KMS-11 (cell line): Measurements from ENCODE around the gene HOXB3.

Experiments
- H2AFZ ChIP-seq: fragments of 200-600 bp; sonication (generic); 2 replicates; pipeline ENCODE4 v1.6.1; 2016; ENCODE audit warnings: antibody characterized with exemption, mixed run types, low read depth
- H3K27ac ChIP-seq: fragments of 200-600 bp; sonication (generic); 2 replicates; pipeline ENCODE4 v1.6.1; 2016; ENCODE audit warnings: mild to moderate bottlenecking, mixed run types
- H3K27me3 ChIP-seq: fragments of 200-600 bp; sonication (generic); 2 replicates; pipeline ENCODE4 v1.6.1; 2017; ENCODE audit warnings: mild to moderate bottlenecking, low read depth, mixed run types, moderate library complexity; ENCODE audit not compliant: insufficient read depth
- H3K36me3 ChIP-seq: fragments of 200-600 bp; sonication (generic); 2 replicates; pipeline ENCODE4 v1.6.1; 2017; ENCODE audit warnings: mild to moderate bottlenecking, mixed run types; ENCODE audit not compliant: insufficient read depth
- H3K4me1 ChIP-seq: fragments of 200-600 bp; sonication (generic); 2 replicates; pipeline ENCODE4 v1.6.1; 2016; ENCODE audit warnings: mild to moderate bottlenecking, low read depth, mixed run types; ENCODE audit not compliant: poor library complexity, severe bottlenecking
- H3K4me2 ChIP-seq: fragments of 200-600 bp; sonication (generic); 2 replicates; pipeline ENCODE4 v1.7.0; 2016; ENCODE audit warnings: mild to moderate bottlenecking, mixed run types
- H3K4me3 ChIP-seq: fragments of 200-600 bp; sonication (generic); IDR thresholded peaks from 2 replicates; pipeline ENCODE4 v1.6.1; 2017; ENCODE audit warnings: low read depth, low read length, mixed read lengths; ENCODE audit not compliant: insufficient read depth
- H3K79me2 ChIP-seq: fragments of 200-600 bp; sonication (generic); 2 replicates; pipeline ENCODE4 v1.6.1; 2016; ENCODE audit warnings: low read depth, mixed run types; ENCODE audit not compliant: insufficient read depth
- H3K9ac ChIP-seq: fragments of 200-600 bp; sonication (generic); 2 replicates; pipeline ENCODE4 v1.6.1; 2016; ENCODE audit warnings: mild to moderate bottlenecking, mixed run types
- H4K20me1 ChIP-seq: fragments of 200-600 bp; sonication (generic); 2 replicates; pipeline ENCODE4 v1.6.1; 2016; ENCODE audit warnings: mild to moderate bottlenecking, mixed run types; ENCODE audit not compliant: insufficient read depth
- CTCF ChIP-seq: fragments of 200-600 bp; sonication (generic); conservative IDR thresholded peaks from 2 replicates; pipeline ENCODE4 v1.6.1; 2017; ENCODE audit warnings: low read depth, mild to moderate bottlenecking, antibody characterized with exemption, low read length, moderate library complexity, mixed read lengths

The HOXB3 gene

GRCh38 chr17:48592577-48592976 lies 2.5 kb upstream of the HOXB3 start:
- no peaks in the 10 kb centered on the region for H3K79me2 ChIP-seq

GRCh38 chr17:48592057-48592514 lies 2.0 kb upstream of the HOXB3 start:
- Histone ChIP-seq H4K20me1 (no peaks in the 10 kb centered on the region), H3K36me3 (no peaks in the 10 kb centered on the region), H3K79me2 (no peaks in the 10 kb centered on the region), H3K4me1 (peaks cover 5% of the 10 kb centered on the region), H3K27ac (no peak overlapping the region), H2AFZ (no peak overlapping the region), H3K27me3 (peaks cover 7% of the 10 kb centered on the region), H3K4me3 (no peak overlapping the region), H3K9ac (no peak overlapping the region), H3K4me2 (no peak overlapping the region)
- no peak for TF ChIP-seq CTCF

More at GRCh38 chr17:48592577-48592976, 2.5 kb upstream of the HOXB3 start:
- Histone ChIP-seq H4K20me1 (no peaks in the 10 kb centered on the region), H3K27me3 (peaks cover 10% of the 10 kb centered on the region), H3K9ac (no peak overlapping the region), H3K4me3 (no peak overlapping the region), H3K4me2 (no peak overlapping the region), H2AFZ (no peak overlapping the region), H3K36me3 (no peaks in the 10 kb centered on the region), H3K27ac (no peak overlapping the region), H3K4me1 (peaks cover 5% of the 10 kb centered on the region)
- TF ChIP-seq CTCF = no peak

GRCh38 chr17:48591255-48592056 lies 1.4 kb upstream of the HOXB3 start:
- H3K9ac ChIP-seq = no peak overlapping the region
- TF ChIP-seq CTCF = no peak
- no peak overlapping the region for H2AFZ ChIP-seq
- H3K79me2 ChIP-seq = no peaks in the 10 kb centered on the region
- H3K4me2 ChIP-seq = no peak overlapping the region
- no peaks in the 10 kb centered on the region for H3K36me3 ChIP-seq
- no peaks in the 10 kb centered on the region for H4K20me1 ChIP-seq
- peaks cover 5% of the 10 kb centered on the region for H3K4me1 ChIP-seq
- H3K27me3 ChIP-seq = peaks cover 6% of the 10 kb centered on the region
- H3K27ac ChIP-seq = no peak overlapping the region
- no peak overlapping the region for H3K4me3 ChIP-seq

- no peak for TF ChIP-seq CTCF
- Histone ChIP-seq H3K36me3 (no peaks in the 10 kb centered on the region), H2AFZ (no peak overlapping the region), H4K20me1 (no peaks in the 10 kb centered on the region), H3K4me2 (no peak overlapping the region), H3K4me1 (peaks cover 5% of the 10 kb centered on the region), H3K27ac (no peak overlapping the region), H3K4me3 (no peak overlapping the region), H3K27me3 (peaks cover 6% of the 10 kb centered on the region), H3K79me2 (no peaks in the 10 kb centered on the region), H3K9ac (no peak overlapping the region)
These were observed 643 bp upstream of the HOXB3 start for GRCh38 chr17:48590607-48591161.
